Stimulated activated naive CD8-positive, alpha-beta T cell treated with anti-CD3 and anti-CD28 coated beads, Interleukin-15, Interleukin-2, amounts not matched to agents 100 U/mL and 50 U/mL, for 24 hours (primary cell): ENCODE results near the gene COBL.

Experiments used
- ATAC-seq: fragments of 150-1000 bp; cut with Tn5 transposase; one replicate; pipeline ENCODE4 v1.10.0; 2021
- DNase-seq: peaks from one replicate; pipeline ENCODE4 v3.0.0; 2021

Gene COBL

GRCh38 chr7:51187941-51188340, 128.7 kb downstream of the COBL start:
- DNase-seq, result no peak
- no peak for ATAC-seq

GRCh38 chr7:51186531-51186930, 130.1 kb downstream of the COBL start:
- no peak for ATAC-seq
- DNase-seq, result no peak

GRCh38 chr7:51182636-51183166, 133.9 kb downstream of the COBL start:
- ATAC-seq (no peak), DNase-seq (no peak)

GRCh38 chr7:51180092-51180491, 136.5 kb downstream of the COBL start:
- no peak for ATAC-seq

GRCh38 chr7:51175992-51176388, 140.6 kb downstream of the COBL start:
- ATAC-seq (no peak), DNase-seq (no peak)

More at GRCh38 chr7:51180092-51180491, 136.5 kb downstream of the COBL start:
- DNase-seq, result no peak

- DNase-seq, result no peak
- no peak for ATAC-seq
These were observed 141.2 kb downstream of the COBL start for GRCh38 chr7:51175316-51175991.

GRCh38 chr7:51165337-51165736, 151.3 kb downstream of the COBL start:
- no peak for DNase-seq
- ATAC-seq, result no peak

GRCh38 chr7:51162724-51163329, 153.8 kb downstream of the COBL start:
- DNase-seq, result peak; percentile 74

GRCh38 chr7:51161937-51162336, 154.7 kb downstream of the COBL start:
- ATAC-seq (no peak), DNase-seq (no peak)

More at GRCh38 chr7:51162724-51163329, 153.8 kb downstream of the COBL start:
- ATAC-seq, result peak; percentile 86

- peak; percentile 49 for DNase-seq
- peak; percentile 58 for ATAC-seq
These were observed 155.5 kb downstream of the COBL start for GRCh38 chr7:51160990-51161615.

GRCh38 chr7:51160411-51160810, 156.2 kb downstream of the COBL start:
- DNase-seq (no peak), ATAC-seq (no peak)

- ATAC-seq (no peak), DNase-seq (no peak)
These were observed 157.7 kb downstream of the COBL start for GRCh38 chr7:51158742-51159445.

- no peak for DNase-seq
- ATAC-seq, result no peak
These were observed 158.4 kb downstream of the COBL start for GRCh38 chr7:51158211-51158610.

GRCh38 chr7:51154201-51154600, 162.4 kb downstream of the COBL start:
- DNase-seq, result no peak
- no peak for ATAC-seq

GRCh38 chr7:51152706-51153200, 163.9 kb downstream of the COBL start:
- no peak for ATAC-seq
- no peak for DNase-seq

- DNase-seq (no peak), ATAC-seq (no peak)
These were observed 165.2 kb downstream of the COBL start for GRCh38 chr7:51151455-51151854.

GRCh38 chr7:51150193-51150592, 166.4 kb downstream of the COBL start:
- DNase-seq, result no peak
- no peak for ATAC-seq

GRCh38 chr7:51148216-51148615, 168.4 kb downstream of the COBL start:
- ATAC-seq (no peak), DNase-seq (no peak)

GRCh38 chr7:51146816-51147586, 169.6 kb downstream of the COBL start:
- no peak for ATAC-seq
- DNase-seq, result no peak

GRCh38 chr7:51144178-51144577, 172.4 kb downstream of the COBL start:
- no peak for ATAC-seq
- no peak for DNase-seq

GRCh38 chr7:51142741-51143385, 173.7 kb downstream of the COBL start:
- ATAC-seq (no peak), DNase-seq (no peak)
